Tibial nerve (tissue), 4 donors: ENCODE measurements around the gene SLC16A12. TPM values are rescaled to one million over a fixed set of nuclear protein-coding genes. Genes with fewer than 3 reads are reported as not detected.
A peak's percentile ranks its signal among the peaks of the same experiment; 100 is the strongest.

Experiments used
- DNase-seq, 2 donors: peaks; one replicate each; pipeline ENCODE4 v3.0.0-alpha.2; 2019; ENCODE audit warnings: low spot score in 2 of 2
- H3K27ac ChIP-seq, 4 donors: fragments of 200-600 bp; sonication (generic) in 3 of 4; one replicate each; pipeline ENCODE4 v1.5.1; 2017 to 2019; ENCODE audit warnings: mild to moderate bottlenecking in 1 of 4
- H3K27me3 ChIP-seq, 2 donors: fragments of 200-600 bp; sonication (generic) in 1 of 2; one replicate each; pipeline versions ENCODE4 v1.5.1 to v1.6.0; 2017 to 2019
- H3K36me3 ChIP-seq, 3 donors: fragments of 200-600 bp; sonication (generic); one replicate each; pipeline ENCODE4 v1.5.1; 2018 to 2019
- H3K4me1 ChIP-seq, 4 donors: fragments of 200-600 bp; sonication (generic) in 3 of 4; one replicate each; pipeline ENCODE4 v1.5.1; 2017 to 2019
- H3K4me3 ChIP-seq, 4 donors: fragments of 200-600 bp; sonication (generic) in 3 of 4; one replicate each; pipeline ENCODE4 v1.5.1; 2017 to 2019; ENCODE audit warnings: mild to moderate bottlenecking in 1 of 4, moderate library complexity in 1 of 4
- H3K9me3 ChIP-seq, 4 donors: fragments of 200-600 bp; sonication (generic) in 3 of 4; one replicate each; pipeline ENCODE4 v1.5.1; 2017 to 2019
- EP300 ChIP-seq, 2 donors: sonication (generic); formaldehyde crosslinking; IDR thresholded peaks; one replicate each; pipeline ENCODE4 v1.6.1; 2017; ENCODE audit warnings: antibody characterized with exemption in 2 of 2, mild to moderate bottlenecking in 1 of 2
- POLR2A ChIP-seq, 2 donors: fragments of 450-650 bp; IDR thresholded peaks; one replicate each; pipeline ENCODE4 v1.6.1; 2017; ENCODE audit warnings: antibody characterized with exemption in 2 of 2, mild to moderate bottlenecking in 2 of 2, moderate library complexity in 2 of 2
- WGBS, 2 donors: methylation state at CpG; one replicate each; pipeline ENCODE4 v1.1.5; 2018; 5-methylcytosine and 5-hydroxymethylcytosine counted together
- total RNA-seq, 4 donors: library from RNA; depleted of rRNA; stranded (reverse); fragments of >200 nt; gene quantifications; one replicate each; pipeline ENCODE4 v1.1.0, GENCODE V29; 2016
- TF ChIP-seq, protein P1 (sequence below), 5 experiments: fragments of 200-600 bp in 3 of 5; fragments of 450-650 bp in 2 of 5; sonication (generic) in 3 of 5; IDR thresholded peaks; one replicate each; pipeline ENCODE4 v1.5.1; 2016 to 2019; ENCODE audit warnings: antibody characterized with exemption in 5 of 5, mild to moderate bottlenecking in 3 of 5, moderate library complexity in 2 of 5

SLC16A12 gene
- total RNA-seq, 4 donors from 2014 or later: 25.8 to 45.4 (median 42.8) TPM

DNA sequence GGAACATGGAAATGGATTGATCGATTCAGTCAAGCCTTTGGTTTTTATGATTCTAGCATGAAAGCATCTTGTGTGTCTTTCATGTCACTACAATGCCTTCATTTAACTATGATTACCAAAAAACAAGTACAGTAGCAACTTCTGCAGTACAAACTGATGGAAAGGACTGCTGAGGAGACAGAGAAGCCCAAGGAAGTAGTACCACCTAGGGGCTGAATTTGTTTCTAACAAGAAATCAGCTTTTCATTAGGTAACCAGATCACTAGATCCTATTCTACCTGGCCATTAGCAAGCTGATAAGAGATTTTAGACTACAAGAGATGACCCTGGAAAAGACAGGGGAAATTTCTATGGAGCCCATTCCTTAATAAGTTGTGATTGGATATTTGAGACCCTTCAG lies 146.1 kb downstream of the SLC16A12 start:
- peaks cover 0 to 41% (median 14%) of the 10 kb centered on the region in 4 donors for H3K4me1 ChIP-seq
- 32 to 39% methylated on average over 1 of the region's 1 CpG for WGBS, 2 donors

DNA sequence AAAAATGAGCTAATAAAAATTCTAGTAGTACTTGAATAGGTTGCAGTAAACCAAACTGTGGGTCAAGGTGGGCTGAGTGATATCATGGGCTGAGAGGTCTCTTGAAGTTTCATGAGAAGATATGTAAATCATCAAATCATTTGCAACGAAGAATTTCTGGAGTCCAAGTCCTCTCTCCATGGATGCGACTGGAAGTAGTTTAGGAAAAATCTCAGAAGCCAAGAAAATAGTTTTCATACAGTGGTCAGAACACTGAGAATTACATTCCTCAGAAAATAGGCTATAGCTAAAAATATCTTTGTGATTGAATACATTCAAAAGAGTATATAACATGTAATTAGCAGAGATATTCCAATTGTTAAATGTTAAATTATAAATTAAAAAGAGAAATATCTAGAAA lies 146.6 kb downstream of the SLC16A12 start:
- Histone ChIP-seq H3K4me3 (no peak overlapping the region), H3K27ac (peak overlapping the region in 3 of 4 donors; percentile 1 to 58 (median 32)), H3K4me1 (peaks cover 0 to 37% (median 12%) of the 10 kb centered on the region in 4 donors), H3K27me3 (no peaks in the 10 kb centered on the region), H3K36me3 (no peaks in the 10 kb centered on the region), H3K9me3 (no peaks in the 10 kb centered on the region)
- DNase-seq: no peak
- no peak for TF ChIP-seq POLR2A (IDR thresholded peaks at IDR 0.05)
- TF ChIP-seq, protein P1, sequence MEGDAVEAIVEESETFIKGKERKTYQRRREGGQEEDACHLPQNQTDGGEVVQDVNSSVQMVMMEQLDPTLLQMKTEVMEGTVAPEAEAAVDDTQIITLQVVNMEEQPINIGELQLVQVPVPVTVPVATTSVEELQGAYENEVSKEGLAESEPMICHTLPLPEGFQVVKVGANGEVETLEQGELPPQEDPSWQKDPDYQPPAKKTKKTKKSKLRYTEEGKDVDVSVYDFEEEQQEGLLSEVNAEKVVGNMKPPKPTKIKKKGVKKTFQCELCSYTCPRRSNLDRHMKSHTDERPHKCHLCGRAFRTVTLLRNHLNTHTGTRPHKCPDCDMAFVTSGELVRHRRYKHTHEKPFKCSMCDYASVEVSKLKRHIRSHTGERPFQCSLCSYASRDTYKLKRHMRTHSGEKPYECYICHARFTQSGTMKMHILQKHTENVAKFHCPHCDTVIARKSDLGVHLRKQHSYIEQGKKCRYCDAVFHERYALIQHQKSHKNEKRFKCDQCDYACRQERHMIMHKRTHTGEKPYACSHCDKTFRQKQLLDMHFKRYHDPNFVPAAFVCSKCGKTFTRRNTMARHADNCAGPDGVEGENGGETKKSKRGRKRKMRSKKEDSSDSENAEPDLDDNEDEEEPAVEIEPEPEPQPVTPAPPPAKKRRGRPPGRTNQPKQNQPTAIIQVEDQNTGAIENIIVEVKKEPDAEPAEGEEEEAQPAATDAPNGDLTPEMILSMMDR (IDR thresholded peaks at IDR 0.05): no peak
- TF ChIP-seq EP300 (IDR thresholded peaks at IDR 0.05): no peak
- 31 to 43% methylated on average over 2 of the region's 2 CpGs for WGBS, 2 donors

More for the DNA sequence above, 146.1 kb downstream of the SLC16A12 start:
- Histone ChIP-seq H3K27me3 (no peaks in the 10 kb centered on the region), H3K9me3 (no peaks in the 10 kb centered on the region), H3K27ac (peak overlapping the region in 3 of 4 donors; percentile 1 to 58 (median 32)), H3K4me3 (no peak overlapping the region), H3K36me3 (no peaks in the 10 kb centered on the region)
- TF ChIP-seq POLR2A (IDR thresholded peaks at IDR 0.05): no peak
- TF ChIP-seq, protein P1 (IDR thresholded peaks at IDR 0.05): peak; percentile 43 to 73 (median 51)
- no peak for DNase-seq

DNA sequence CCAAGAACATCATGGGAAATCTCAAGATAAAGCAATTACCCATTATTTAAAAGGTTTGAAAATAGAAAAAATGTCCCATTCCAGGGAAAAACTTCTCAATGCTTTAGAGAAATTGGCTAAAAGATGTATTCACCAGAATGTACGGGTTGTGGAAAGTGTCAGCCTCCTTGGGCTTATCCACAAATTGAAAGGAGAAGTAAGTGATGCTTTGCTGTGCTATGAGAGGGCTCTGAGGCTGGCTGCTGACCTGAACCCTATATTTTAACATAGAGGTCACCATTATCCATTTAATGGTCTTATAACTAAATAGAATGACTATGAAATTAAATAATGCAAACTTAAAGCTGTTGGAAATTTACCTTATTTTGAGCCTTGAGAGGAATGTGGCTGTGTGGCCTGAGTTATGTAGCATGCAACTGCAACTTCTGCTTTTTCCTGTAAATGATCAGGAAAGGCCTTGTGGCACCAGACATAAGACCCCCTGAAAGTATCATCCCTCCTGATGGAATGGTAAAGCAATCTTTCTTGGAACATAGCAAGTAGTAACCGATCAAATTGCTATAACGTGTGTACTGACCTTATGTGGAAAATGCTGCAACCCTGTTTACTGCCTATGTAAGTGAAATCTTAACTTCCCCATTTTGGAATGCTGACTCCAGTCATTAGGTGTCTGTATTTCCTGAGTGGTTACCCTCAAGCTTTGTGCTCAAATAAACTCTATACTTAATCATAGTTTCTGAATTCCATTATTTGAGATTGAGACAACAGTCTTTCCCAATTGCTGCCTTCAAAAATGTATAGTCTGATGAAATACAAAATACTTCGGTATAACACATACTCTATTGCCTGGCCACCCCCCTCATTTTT lies 150.7 kb downstream of the SLC16A12 start:
- Histone ChIP-seq H3K4me1 (peaks cover 0 to 7% (median 0%) of the 10 kb centered on the region in 4 donors), H3K27me3 (no peaks in the 10 kb centered on the region), H3K36me3 (no peaks in the 10 kb centered on the region), H3K4me3 (no peak overlapping the region), H3K9me3 (no peaks in the 10 kb centered on the region), H3K27ac (no peak overlapping the region)
- TF ChIP-seq, protein P1 (IDR thresholded peaks at IDR 0.05): no peak
- TF ChIP-seq EP300 (IDR thresholded peaks at IDR 0.05): peak in 1 of 2 donors; percentile 29
- 73 to 81% methylated on average over 4 of the region's 4 CpGs for WGBS, 2 donors
- DNase-seq: no peak

DNA sequence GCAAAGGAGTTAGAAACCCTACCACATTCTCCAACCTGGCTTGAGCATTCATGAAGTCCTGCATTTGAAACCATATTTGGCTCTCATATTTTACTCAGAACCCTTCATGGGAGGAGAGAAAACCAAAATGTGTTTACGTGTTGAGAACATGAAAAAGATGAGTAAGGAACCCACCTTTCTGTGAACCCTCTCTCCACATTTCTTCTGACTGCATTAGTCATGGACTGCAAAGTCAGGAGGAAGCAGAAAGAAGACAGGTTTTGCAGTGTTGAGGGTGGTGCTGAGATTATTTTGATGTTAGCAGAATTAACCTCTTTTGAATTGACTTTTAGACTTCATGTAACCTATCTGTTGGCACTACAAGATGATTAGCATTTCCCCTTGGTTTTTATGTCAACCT lies 152.6 kb downstream of the SLC16A12 start:
- TF ChIP-seq, protein P1 (IDR thresholded peaks at IDR 0.05): no peak
- TF ChIP-seq EP300 (IDR thresholded peaks at IDR 0.05) (no peak), POLR2A (IDR thresholded peaks at IDR 0.05) (no peak)
- no peaks in the 10 kb centered on the region for H3K27me3 ChIP-seq
- no peak overlapping the region for H3K27ac ChIP-seq
- H3K4me3 ChIP-seq: no peak overlapping the region
- H3K9me3 ChIP-seq: no peaks in the 10 kb centered on the region
- DNase-seq: no peak
- WGBS, 2 donors: 93 to 97% methylated on average over 1 of the region's 1 CpG
- H3K36me3 ChIP-seq: no peaks in the 10 kb centered on the region
- H3K4me1 ChIP-seq: no peaks in the 10 kb centered on the region

Other genes starting within 250 kb of the SLC16A12 start
- gene IFIT2, start 233.5 kb downstream of the SLC16A12 start, total RNA-seq: 10 to 100 TPM in 1 of 4 donors, 1 to 10 TPM in 3; 3.3 to 11.4 (median 6.0) TPM
- gene IFIT3, start 207.6 kb downstream of the SLC16A12 start, total RNA-seq: 10 to 100 TPM in 3 of 4 donors, 1 to 10 TPM in 1; 7.2 to 24.9 (median 17.6) TPM
- gene IFIT1B, start 157.5 kb downstream of the SLC16A12 start, total RNA-seq: not detected
- 10 to 100 TPM in 3 of 4 donors, 1 to 10 TPM in 1; 7.2 to 17.0 (median 13.9) TPM for gene IFIT1, start 143.0 kb downstream of the SLC16A12 start, total RNA-seq
- gene IFIT5, start 121.0 kb downstream of the SLC16A12 start, total RNA-seq: 10 to 100 TPM; 16.2 to 25.3 (median 21.9) TPM
- 1 to 10 TPM; 6.3 to 9.6 (median 7.4) TPM for gene PANK1, start 109.6 kb upstream of the SLC16A12 start, total RNA-seq
- gene KIF20B, start 166.0 kb upstream of the SLC16A12 start, total RNA-seq: 1 to 10 TPM; 1.6 to 4.8 (median 2.3) TPM